GM23338 (cell line): ENCODE results near the gene TTC8. TPM values are rescaled to one million over a fixed set of nuclear protein-coding genes. Genes with fewer than 3 reads are reported as not detected.

Experiments used
- ATAC-seq: fragments of 200-7000 bp; cut with Tn5 transposase; 3 replicates; pipeline ENCODE4 v1.9.1; 2020
- DNase-seq: peaks from one replicate; pipeline ENCODE4 v3.0.0-alpha.2; 2015; ENCODE audit warnings: low spot score
- H2AFZ ChIP-seq: fragments of 200-600 bp; sonication (generic); 2 replicates; pipeline ENCODE4 v1.8.0; 2016; ENCODE audit warnings: antibody characterized with exemption, mild to moderate bottlenecking, moderate library complexity
- H3F3A ChIP-seq: fragments of 200-600 bp; sonication (generic); replicated peaks from 2 replicates; pipeline ENCODE4 v1.8.0; 2017; ENCODE audit warnings: antibody characterized with exemption, mixed run types, low read depth
- H3K27ac ChIP-seq: fragments of 200-600 bp; sonication (generic); 2 replicates; pipeline ENCODE4 v1.6.1; 2016; ENCODE audit warnings: low read depth
- H3K27me3 ChIP-seq: fragments of 200-600 bp; sonication (generic); 2 replicates; pipeline ENCODE4 v1.8.0; 2016; ENCODE audit warnings: mild to moderate bottlenecking, mixed run types, moderate library complexity; ENCODE audit not compliant: insufficient read depth
- H3K36me3 ChIP-seq: fragments of 200-600 bp; sonication (generic); 2 replicates; pipeline ENCODE4 v1.8.0; 2016; ENCODE audit warnings: mild to moderate bottlenecking; ENCODE audit not compliant: insufficient read depth
- H3K4me1 ChIP-seq: fragments of 200-600 bp; sonication (generic); 2 replicates; pipeline ENCODE4 v1.8.0; 2016; ENCODE audit warnings: mild to moderate bottlenecking, moderate library complexity; ENCODE audit not compliant: insufficient read depth
- H3K4me2 ChIP-seq: fragments of 200-600 bp; sonication (generic); 2 replicates; pipeline ENCODE4 v1.7.1; 2017; ENCODE audit warnings: mixed run types
- H3K4me3 ChIP-seq: fragments of 200-600 bp; sonication (generic); 2 replicates; pipeline ENCODE4 v1.6.1; 2016; ENCODE audit warnings: mixed run types
- H3K79me2 ChIP-seq: fragments of 200-600 bp; sonication (generic); replicated peaks from 2 replicates; pipeline ENCODE4 v1.8.0; 2017; ENCODE audit warnings: mild to moderate bottlenecking; ENCODE audit not compliant: insufficient read depth
- H3K9me2 ChIP-seq: fragments of 200-600 bp; sonication (generic); 2 replicates; pipeline ENCODE4 v1.8.0; 2017; ENCODE audit not compliant: insufficient read depth
- H4K20me1 ChIP-seq: fragments of 200-600 bp; sonication (generic); replicated peaks from 2 replicates; pipeline ENCODE4 v1.8.0; 2017; ENCODE audit warnings: mild to moderate bottlenecking; ENCODE audit not compliant: insufficient read depth
- H3K27ac Mint-ChIP-seq: 2 replicates; pipeline ENCODE4 v1.8.0; 2020; ENCODE audit warnings: inconsistent platforms, mild to moderate bottlenecking, moderate library complexity, mixed read lengths
- H3K27me3 Mint-ChIP-seq: 3 replicates; pipeline ENCODE4 v1.8.0; 2022; ENCODE audit warnings: low read depth, mild to moderate bottlenecking, moderate library complexity, mixed read lengths, inconsistent platforms; ENCODE audit not compliant: insufficient read depth, poor library complexity
- H3K36me3 Mint-ChIP-seq: 3 replicates; pipeline ENCODE4 v1.8.0; 2021; ENCODE audit warnings: low read depth, mild to moderate bottlenecking, inconsistent platforms, moderate library complexity, mixed read lengths
- H3K4me1 Mint-ChIP-seq: 3 replicates; pipeline ENCODE4 v1.8.0; 2020; ENCODE audit warnings: mild to moderate bottlenecking, inconsistent platforms, mixed read lengths
- H3K4me3 Mint-ChIP-seq: 3 replicates; pipeline ENCODE4 v1.8.0; 2021; ENCODE audit warnings: moderate library complexity, mild to moderate bottlenecking, inconsistent platforms, mixed read lengths
- H3K9me3 Mint-ChIP-seq: 3 replicates; pipeline ENCODE4 v1.8.0; 2020; ENCODE audit warnings: moderate library complexity, mild to moderate bottlenecking, inconsistent platforms, mixed read lengths
- CREB1 ChIP-seq: fragments of 250-450 bp; sonication (Bioruptor Pico); IDR thresholded peaks from 2 replicates; pipeline ENCODE4 v1.5.0; 2020; ENCODE audit warnings: low read depth, mild to moderate bottlenecking, moderate library complexity
- CTCF ChIP-seq, 2 experiments: fragments of 200-600 bp in 1 of 2; sonication (generic) in 1 of 2; conservative IDR thresholded peaks; 2 replicates each; pipeline versions ENCODE4 v1.5.1 to v1.6.1; 2016 to 2017; ENCODE audit warnings: antibody characterized with exemption in 2 of 2, low read depth in 2 of 2, mild to moderate bottlenecking in 2 of 2, moderate library complexity in 1 of 2
- ETS1 ChIP-seq: IDR thresholded peaks from 2 replicates; pipeline ENCODE4 v1.6.1; 2016; ENCODE audit warnings: antibody characterized with exemption
- EZH2 ChIP-seq: fragments of 200-600 bp; sonication (generic); IDR thresholded peaks from one replicate; pipeline ENCODE4 v1.8.0; 2017; ENCODE audit warnings: antibody characterized with exemption, mild to moderate bottlenecking, low read depth; ENCODE audit not compliant: unreplicated experiment
- EZH2phosphoT487 ChIP-seq: fragments of 200-600 bp; sonication (generic); IDR thresholded peaks from one replicate; pipeline ENCODE4 v1.8.1; 2018; ENCODE audit warnings: antibody characterized with exemption; ENCODE audit not compliant: unreplicated experiment
- JUNB ChIP-seq: IDR thresholded peaks from one replicate; pipeline ENCODE4 v1.6.1; 2016; ENCODE audit warnings: antibody characterized with exemption; ENCODE audit not compliant: unreplicated experiment
- NANOG ChIP-seq: IDR thresholded peaks from 2 replicates; pipeline ENCODE4 v1.6.1; 2016; ENCODE audit warnings: antibody characterized with exemption, borderline replicate concordance
- POLR2AphosphoS5 ChIP-seq: IDR thresholded peaks from 2 replicates; pipeline ENCODE4 v1.6.1; 2016; ENCODE audit warnings: antibody characterized with exemption, low read depth
- REST ChIP-seq: IDR thresholded peaks from one replicate; pipeline ENCODE4 v1.6.1; 2018; ENCODE audit warnings: antibody characterized with exemption; ENCODE audit not compliant: unreplicated experiment
- STAT1 ChIP-seq: IDR thresholded peaks from one replicate; pipeline ENCODE4 v1.6.1; 2016; ENCODE audit warnings: antibody characterized with exemption; ENCODE audit not compliant: unreplicated experiment
- ZNF114 ChIP-seq: fragments of 250-450 bp; sonication (Bioruptor Pico); IDR thresholded peaks from 2 replicates; pipeline ENCODE4 v1.5.0; 2020; ENCODE audit warnings: mild to moderate bottlenecking, moderate library complexity
- ZNF331 ChIP-seq: fragments of 250-450 bp; sonication (Bioruptor Pico); IDR thresholded peaks from 2 replicates; pipeline ENCODE4 v1.5.0; 2020; ENCODE audit warnings: low read depth, mild to moderate bottlenecking, moderate library complexity
- ZNF462 ChIP-seq: fragments of 250-450 bp; sonication (Bioruptor Pico); IDR thresholded peaks from 2 replicates; pipeline ENCODE4 v1.5.0; 2020; ENCODE audit warnings: mild to moderate bottlenecking, moderate library complexity
- polyA plus RNA-seq: library from polyadenylated mRNA; unstranded; fragments of >200 nt; fragmentation: Nextera tagmentation; extraction: Ambion mirVana; gene quantifications from 2 replicates; pipeline ENCODE4 v1.2.1, GENCODE V29; 2016
- total RNA-seq: library from RNA; depleted of rRNA; stranded (reverse); fragments of >200 nt; shearing (Covaris generic); gene quantifications from 2 replicates; pipeline ENCODE4 v1.2.3, GENCODE V29; 2014

Gene TTC8
- total and polyA plus RNA-seq, 2 experiments from 2014 or later, result 7.5 to 10.5 TPM

GRCh38 chr14:88808359-88808758 is 16.1 kb upstream of the TTC8 start:
- H3K4me1 Mint-ChIP-seq, result peaks cover 2% of the 10 kb centered on the region; the same call in 1 of the 3 replicates
- peaks cover 14% of the 10 kb centered on the region; the same call in 2 of the 3 replicates for H3K9me3 Mint-ChIP-seq
- Histone ChIP-seq H3K27ac (no peak overlapping the region), H3K4me3 (no peak overlapping the region), H2AFZ (no peak overlapping the region), H3K4me2 (no peak overlapping the region), H3F3A (no peaks in the 10 kb centered on the region), H3K4me1 (no peaks in the 10 kb centered on the region), H3K79me2 (no peaks in the 10 kb centered on the region), H3K27me3 (no peaks in the 10 kb centered on the region), H3K36me3 (no peaks in the 10 kb centered on the region), H4K20me1 (no peaks in the 10 kb centered on the region), H3K9me2 (no peaks in the 10 kb centered on the region)
- H3K27me3 Mint-ChIP-seq, result peaks cover 6% of the 10 kb centered on the region
- TF ChIP-seq ZNF331 (CRISPR knock-in tag), result no peak
- no peak for TF ChIP-seq CREB1 (CRISPR knock-in tag)
- TF ChIP-seq EZH2phosphoT487, result no peak
- no peak for TF ChIP-seq EZH2
- no peak for TF ChIP-seq POLR2AphosphoS5
- no peak for TF ChIP-seq CTCF (conservative IDR thresholded peaks at IDR 0.05; ENCODE audit: low read depth in 2 of 2)
- no peak for TF ChIP-seq ZNF114
- TF ChIP-seq NANOG, result no peak
- TF ChIP-seq REST, result no peak
- TF ChIP-seq STAT1, result no peak
- no peak for TF ChIP-seq JUNB
- no peak for TF ChIP-seq ETS1
- no peak for TF ChIP-seq ZNF462 (CRISPR knock-in tag)
- no peak overlapping the region for H3K4me3 Mint-ChIP-seq
- H3K36me3 Mint-ChIP-seq, result peaks cover 7% of the 10 kb centered on the region; the same call in 2 of the 3 replicates
- DNase-seq (no peak), ATAC-seq (no peak)
- H3K27ac Mint-ChIP-seq, result no peak overlapping the region
